ENCODE results near the gene IER3.

The IER3 gene

DNA sequence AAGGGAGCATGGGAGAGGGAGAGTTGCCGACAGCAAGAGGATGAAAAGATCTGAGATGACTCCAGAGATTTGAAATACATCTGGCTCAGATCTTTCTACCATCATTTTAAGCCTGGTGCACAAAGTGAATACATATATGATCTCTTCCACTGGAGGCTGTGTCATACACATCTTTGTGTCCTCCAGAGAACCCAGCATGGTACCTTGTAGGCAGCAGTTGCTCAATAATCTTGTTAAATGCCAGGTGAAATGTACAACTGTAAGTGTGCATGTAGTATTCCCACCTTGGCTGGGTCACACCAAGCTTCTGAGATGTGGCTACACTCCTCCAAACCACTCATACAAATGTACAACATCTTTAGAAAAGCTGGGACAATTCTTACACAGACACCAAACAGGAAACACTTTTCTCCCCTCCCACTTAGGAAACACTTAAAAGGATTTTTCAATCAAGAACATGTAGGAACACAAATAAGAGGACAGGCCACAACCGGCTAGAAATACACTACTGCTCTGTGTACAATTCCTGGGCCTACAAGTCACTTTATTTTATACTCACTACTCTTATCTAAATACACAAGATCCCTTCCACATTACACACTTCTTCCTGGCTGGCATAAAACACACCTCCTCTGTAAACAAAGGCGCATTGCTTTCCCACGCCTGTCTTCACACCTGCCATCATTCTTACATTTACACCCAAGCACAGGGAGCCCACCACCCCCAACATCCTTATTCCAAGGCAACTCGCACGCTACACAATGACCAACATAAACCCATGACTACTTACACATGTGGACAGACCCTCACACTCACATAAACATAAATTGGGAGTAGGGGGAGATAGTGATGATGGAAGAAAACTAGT lies 3.8 kb upstream of the IER3 start:
- no peak for DNase-seq

DNA sequence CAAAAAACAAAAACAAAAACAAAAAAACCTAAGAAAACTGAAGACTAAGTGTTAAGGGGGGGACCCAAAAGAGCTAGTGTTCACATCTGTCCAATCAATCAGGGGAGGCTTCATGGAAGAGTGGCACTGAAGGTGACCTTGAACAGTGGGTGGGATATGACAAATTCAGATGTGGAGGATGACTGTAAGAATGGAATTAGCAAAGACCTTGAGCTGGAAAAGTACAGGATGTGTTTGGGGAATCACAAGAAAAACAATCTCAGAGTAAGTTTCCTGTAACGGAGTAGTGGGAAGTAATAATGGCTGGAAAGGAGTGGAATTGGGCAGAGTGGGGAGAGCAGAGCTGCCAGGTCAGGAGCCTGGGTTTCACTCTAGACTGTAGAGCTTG lies 2.9 kb upstream of the IER3 start:
- no peak for DNase-seq

DNA sequence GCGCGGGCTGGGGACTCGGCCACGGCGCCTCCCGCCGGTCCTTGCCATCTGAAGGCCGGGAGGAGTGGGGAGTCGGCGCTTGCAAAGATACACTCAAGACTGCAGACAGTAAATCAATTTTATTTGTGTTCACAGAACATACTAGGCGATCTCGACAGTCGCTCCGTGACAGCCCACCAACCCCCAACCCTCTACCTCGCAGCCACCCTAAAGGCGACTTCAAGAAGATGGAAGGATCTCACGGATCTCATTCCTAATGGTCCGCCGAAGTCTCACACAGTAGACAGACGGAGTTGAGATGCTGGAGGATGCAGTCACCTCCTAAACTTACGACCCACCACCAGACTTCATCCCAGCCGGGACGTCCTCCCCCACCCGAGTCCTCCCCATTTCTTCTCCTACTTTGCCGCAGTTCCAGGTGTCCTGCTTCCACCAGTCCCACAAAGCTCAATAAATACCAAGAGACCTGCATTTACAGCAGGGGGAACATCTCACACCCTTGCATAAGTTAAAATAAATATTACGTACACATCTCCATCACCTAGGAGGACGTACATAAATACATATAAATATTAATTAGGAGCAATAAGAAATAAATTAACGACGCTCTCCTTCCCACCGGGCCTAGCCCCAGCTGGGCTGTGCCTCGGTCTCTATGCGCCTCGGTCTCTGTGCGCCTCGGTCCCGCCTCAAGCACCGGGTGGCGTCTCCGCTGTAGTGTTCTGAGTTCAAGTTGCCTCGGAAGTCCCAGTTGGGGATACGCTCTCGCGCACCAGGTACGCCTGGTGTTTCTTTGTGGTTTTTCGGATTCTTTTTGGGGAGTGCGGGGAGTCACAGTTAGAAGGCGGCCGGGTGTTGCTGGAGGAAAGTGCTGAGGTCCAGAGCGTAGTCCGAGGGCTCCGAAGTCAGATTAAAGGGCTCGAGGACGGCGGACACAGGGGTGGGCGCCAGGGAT lies 971 bp downstream of the IER3 start:
- peak; percentile 7 for DNase-seq

DNA sequence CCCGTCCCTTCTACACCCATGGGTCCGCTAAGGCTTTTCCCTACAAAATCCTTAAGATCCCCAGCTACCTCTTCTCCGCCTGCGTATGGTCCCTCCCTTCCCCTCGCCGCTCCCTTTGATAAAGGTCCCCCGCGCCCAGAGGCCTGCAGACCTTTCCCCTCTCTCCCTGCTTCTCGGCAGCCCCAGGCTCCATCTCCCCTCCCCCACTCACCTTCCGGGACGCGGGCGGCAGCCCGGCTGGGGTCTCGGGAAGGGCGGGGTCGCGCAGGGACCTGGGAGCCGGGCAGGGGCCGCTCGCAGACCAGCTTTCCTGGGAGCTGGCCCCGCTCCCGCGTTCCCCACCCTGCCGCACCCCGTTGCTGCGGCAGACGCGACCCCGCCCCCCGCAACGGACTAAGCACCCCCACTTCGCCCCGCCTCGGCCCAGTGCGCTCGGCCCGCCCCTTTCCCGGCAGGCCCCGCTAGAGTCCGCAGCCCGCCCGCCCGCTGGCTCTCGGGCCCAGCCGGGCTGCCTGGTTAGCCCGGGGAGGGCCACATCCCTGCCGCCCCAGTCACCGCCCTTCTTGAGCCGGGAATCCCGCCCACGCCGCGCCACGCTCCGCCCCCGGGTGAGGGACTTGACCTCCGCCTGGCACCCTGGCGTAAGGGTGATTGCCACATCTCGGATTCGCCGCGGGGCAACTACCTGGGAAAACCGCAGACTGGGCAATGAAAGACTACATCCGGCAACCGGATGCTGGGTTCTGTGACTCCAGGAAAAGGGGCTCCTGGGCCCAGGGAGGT lies 1.8 kb downstream of the IER3 start, which contains the start of gene FLOT1:
FLOT1 (minus strand) TSS at position 372 of the 783 bp plus-strand sequence. CDS start 498 bp downstream, outside the sequence.
- peak; percentile 75 for DNase-seq

DNA sequence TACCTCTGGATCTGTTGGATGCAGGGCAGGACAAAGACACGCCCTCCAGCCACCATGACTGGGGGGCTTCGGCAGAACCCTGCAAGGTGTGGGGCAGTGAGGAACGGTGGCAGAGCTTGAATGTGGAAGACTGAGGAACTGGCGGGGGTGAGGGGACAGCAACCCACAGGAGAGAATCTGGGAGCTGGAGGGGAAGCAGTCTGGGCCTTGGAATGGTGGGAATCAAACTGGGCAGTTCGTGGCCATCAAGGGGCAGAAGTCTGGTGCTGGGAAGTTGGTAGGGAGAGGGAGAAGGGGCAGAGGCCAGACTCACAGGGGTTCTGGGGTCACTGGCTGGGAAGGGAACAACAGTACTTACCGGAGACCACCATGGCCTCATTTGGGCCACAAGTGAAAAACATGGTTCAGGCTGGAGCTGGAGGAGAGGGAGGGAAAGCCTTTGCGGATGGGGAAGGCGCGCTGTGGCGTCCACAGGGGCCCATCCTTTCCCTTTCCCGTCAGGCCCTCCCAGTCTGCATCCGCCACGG lies 2.5 kb downstream of the IER3 start:
- no peak for DNase-seq

DNA sequence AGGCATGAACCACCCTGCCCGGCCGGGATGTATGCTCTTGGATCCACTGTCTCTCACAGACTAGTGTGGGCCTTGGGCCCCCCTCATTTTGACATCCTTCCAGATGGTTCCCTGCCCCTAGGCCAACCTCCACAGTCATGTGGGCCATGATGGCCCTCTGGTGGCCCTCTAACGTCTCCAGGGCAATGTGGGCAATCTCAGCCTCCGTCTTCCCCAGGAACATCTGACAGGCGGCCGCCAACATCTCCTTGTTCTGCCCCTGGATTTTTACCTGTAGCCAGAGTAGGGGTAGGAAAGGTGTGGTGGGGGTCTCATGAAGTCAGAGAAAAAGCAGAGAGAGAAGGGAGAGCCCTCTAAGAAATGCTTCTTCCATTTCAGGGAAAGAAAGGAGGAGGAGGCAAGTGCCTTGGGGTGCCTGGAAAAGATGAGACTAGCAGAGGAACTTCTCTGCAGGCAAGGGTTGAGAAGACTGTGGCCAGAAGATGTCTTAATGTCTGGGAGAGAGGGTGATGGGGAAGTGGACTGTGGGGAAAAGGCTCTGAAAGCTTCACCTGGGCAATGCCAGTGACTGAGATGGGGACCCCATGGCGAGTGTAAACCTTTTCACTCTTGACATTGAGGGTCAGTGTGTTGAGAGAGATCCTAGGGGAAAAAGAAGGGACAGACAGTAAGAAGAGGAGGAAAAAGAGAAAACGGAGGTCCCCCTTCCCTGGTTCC lies 3.1 kb downstream of the IER3 start:
- no peak for DNase-seq

DNA sequence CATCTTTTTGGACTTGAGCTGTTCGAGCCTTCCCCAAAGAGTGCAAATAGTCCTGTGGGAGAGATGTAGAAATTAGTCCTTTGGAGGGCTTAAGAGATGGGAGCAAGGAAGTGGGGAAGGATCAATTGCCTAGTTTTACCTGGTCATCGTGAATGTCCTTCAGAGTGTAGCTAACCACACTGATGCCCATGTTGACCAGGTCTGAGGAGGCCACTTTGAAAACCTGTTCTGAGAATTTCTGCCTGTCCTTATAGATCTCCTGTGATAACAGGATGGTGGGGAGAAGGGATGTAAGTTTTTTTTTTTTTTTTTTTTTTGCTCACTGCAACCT lies 3.8 kb downstream of the IER3 start:
- DNase-seq: no peak

DNA sequence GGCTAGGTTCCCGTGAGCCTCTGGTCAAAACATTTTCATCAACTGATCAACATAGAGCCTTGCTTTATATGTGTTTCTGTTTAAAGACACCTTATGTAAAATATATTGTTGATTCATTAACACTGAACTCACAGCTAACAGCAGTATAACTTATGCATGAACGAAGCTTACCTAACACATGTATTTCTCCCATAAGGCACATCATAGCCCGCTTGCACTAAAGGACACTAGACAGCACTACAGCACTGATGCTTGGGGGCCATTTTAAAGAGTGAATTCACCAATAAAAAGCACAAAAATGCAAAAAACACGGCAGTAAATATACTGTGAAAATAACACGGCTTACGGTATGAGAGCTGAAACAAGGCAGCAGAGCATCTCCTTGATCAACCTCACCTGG lies 5.8 kb downstream of the IER3 start:
- DNase-seq: no peak

DNA sequence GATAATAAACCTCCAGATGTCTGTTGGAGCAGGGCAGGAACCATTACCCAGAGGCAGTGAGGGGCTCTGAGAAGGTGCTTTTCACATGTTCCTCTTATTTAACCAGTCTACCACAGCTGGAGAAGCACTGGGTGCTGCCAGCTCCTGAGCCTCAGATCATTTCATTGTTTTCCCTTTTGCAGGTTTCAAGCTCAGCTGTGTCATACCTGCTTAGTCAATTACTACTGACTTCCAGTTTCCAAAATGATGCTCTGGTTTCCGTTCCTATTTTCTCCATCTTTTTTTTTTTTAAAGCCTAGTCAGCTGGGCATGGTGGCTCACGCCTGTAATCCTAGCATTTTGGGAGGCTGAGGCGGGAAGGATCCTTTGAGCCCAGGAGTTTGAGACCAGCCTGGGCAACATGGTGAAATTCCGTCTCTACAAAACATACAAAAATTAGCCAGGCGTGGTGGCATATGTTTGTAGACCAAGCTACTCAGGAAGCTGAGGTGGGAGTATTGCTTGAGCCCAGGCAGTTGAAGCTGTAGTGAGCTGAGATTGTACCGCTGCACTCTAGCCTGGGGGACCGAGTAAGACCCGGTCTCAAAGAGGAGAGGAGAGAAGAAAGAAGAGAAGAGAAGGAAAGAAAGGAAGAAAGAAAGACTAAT lies 8.6 kb downstream of the IER3 start:
- no peak for DNase-seq

DNA sequence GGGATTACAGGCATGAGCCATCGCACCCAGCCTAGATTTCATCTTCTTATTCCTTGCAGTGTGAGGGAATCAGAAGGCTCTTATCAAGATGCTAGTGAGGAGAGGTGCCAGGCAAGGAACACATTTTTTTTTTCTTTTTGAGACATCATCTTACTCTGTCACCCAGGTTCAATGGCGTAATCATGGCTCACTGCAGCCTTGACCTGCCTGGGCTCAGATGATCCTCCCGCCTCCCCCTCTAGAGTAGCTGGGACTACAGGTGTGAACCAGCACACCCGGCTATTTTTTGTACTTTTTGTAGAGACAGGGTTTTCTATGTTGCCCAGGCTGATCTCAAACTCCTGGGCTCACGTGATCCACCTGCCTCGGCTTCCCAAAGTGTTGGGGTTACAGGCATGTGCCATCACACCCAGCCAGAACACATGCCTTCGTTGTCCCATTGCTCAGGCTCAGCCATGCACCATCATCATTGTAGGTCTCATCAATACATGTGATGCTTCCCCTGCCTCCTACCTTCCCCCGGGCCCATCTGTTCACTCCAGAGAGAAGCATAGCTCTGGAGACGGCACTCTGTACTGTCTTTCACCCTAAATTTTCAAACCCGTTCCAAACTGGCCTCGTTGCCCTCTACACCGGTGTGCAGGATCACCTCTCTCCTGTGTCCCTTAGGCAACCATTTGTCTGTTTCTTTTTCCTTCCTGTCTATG lies 12.0 kb downstream of the IER3 start:
- no peak for DNase-seq

DNA sequence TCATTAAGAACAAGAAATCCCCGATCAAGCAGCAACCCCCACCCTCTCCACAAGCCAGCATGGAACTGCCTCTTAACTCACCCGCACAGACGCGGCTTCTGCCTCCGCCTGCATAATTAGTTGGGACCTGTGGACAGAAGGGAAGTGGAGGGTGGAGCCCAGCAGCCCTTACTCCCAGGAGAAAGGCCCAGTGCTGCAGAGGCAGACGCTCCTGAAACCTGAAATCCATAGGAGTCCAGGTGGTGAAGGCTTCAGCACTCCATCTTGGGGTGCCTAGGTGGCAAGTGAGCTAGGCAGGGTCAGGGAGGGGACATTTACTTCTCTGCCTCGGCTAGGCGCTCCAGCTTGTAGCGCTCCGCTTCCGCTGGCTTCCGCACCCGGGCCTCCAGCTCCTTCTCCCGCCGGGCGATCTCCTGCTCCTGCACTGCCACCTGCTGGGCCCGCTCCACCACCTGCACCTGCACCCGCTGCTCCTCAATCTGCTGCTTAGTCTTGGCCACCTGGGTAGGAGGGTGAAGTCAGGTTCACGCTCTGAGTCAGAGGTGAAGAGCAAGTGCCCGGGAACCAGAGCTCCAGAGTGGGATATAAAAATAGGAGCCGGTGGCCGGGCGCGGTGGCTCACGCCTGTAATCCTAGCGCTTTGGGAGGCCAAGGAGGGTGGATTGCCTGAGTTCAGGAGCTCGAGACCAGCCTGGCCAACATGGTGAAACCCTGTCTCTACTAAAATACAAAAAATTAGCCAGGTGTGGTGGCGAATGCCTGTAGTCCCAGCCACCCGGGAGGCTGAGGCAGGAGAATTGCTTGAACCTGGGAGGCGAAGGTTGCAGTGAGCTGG lies 13.5 kb downstream of the IER3 start:
- peak; percentile 65 for DNase-seq

DNA sequence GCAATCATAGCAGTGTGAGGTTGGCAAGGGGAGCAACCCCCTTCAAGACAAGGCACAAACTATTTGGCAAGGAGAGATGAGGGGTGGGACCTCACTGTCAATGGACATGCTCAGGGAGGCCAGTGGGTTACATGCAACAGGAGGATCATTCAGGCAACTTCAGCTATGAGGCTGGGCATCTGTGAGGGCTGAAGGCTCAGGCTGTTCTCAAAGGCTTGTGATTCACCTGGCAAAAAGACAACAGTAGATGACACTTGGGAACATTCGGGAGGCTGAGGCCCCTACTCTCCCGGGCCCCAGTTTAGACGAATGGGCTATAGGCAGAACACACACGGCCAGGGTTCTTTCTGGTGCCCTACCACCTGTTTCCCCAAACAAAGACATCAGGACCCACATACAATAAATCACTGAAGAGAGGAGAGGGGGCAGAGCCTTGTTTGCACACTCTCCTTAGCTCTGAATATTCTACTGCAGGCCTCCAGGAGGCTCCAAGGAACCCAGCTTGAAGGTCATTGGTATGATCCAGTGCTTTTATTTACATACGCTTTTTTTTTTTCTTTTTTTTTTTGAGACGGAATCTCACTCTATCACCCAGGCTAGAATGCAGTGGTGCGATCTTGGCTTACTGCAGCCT lies 16.3 kb downstream of the IER3 start:
- DNase-seq: no peak

DNA sequence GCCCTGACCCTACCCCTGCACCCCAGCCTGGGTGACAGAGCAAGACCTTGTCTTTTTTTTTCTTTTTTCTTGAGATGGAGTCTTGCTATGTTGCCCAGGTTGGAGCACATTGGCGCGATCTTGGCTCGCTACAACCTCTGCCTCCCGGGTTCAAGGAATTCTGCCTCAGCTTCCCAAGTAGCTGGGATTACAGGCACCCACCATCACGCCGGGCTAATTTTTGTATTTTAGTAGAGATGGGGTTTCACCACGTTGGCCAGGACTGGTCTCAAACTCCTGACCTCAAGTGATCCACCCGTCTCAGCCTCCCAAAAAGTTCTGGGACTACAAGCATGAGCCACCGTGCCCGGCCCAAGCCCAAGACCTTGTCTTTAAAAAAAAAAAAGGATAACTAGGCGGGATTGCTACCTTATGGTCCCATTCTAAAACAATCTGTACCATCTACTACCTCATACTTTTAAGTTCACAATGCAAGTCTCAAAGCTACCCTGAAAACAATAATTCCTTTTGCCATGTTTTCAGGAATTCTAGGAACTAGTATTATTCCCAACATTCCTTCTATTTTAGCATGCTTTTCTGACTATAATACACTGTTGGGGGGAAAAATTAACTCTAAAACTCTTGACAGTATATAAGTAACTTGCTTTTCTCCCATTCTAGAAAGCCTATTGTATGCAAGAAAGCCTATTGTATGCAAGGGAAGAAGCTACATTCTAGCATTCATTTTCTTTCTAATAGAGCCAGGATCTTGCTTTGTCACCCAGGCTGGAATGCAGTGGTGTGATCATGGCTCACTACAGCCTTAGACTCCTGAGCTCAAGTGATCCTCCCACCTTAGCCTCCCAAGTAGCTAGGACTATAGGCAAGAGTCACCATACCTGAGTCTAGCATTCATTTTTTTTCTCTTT lies 17.6 kb downstream of the IER3 start:
- no peak for DNase-seq

DNA sequence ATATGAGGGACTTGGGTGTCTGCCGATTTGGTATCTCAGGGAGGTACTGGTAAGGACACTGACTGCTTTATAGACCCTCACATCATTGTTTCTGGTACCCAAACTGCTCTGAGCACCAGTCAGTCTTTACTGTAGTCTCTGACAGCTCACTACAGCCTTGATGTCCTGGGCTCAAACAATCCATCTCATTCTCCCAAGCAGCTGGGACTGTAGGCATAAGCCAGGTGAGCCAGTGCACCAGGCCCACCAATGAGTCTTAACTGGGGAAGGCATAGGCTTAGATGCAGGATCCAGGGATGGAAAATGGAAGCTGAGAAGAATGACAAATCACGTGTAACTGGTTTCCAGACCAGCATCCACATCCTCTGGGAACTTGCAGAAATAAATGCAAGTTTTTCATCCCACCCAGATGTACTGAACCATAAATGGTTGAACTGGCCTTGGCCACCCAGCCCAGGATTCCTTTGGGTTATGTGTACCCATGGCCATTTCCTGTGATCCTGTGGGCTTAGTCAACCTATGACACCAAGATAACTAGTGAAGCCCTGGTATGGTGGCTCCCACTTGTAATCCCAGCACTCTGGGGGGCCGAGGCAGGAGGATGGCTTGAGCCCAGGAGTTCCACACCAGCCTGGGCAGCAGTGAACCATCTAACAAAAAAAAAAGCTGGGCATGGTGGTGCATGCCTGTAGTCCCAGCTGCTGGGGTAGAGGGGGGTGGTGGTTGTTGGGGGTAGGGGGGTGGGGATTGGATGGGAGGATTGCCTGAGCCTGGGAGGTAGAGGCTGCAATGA lies 18.4 kb downstream of the IER3 start:
- DNase-seq: no peak

DNA sequence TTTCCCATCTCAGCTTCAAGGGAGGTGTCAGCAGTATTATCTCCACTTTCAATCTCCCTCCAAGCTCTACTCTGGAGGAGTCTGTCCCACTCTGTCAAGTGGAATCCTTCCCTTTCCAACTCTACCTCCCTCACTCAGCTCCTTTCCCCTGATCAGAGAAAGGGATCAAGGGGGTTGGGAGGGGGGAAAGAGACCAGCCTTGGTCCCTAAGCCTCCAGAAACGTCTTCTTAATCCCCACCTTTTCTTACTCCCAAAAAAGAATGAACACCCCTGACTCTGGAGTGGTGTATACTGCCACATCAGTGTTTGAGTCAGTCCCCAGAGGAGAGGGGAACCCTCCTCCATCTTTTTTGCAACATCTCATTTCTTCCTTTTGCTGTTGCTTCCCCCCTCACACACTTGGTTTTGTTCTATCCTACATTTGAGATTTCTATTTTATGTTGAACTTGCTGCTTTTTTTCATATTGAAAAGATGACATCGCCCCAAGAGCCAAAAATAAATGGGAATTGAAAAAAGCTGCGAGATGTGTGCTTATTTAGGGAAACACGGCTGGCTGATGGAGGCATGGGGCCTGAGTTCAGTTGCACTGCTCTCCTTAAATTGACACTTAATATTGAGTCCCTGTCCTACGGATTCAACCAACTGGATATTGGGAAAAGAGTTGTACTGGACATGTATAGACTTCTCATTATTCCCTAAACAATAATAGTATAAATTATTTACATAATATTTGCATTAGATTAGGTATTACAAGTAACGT lies 19.3 kb downstream of the IER3 start:
- DNase-seq: no peak

Data from effector CD8-positive, alpha-beta T cell (primary cell).